ENCODE measurements around the gene ASCC2.
A peak's percentile ranks its signal among the peaks of the same experiment; 100 is the strongest.
"Not testable (repeated sequence)": the region's sequence is repeated elsewhere in the genome, so short reads cannot be mapped to it uniquely, and the experiment has no call there.

Gene ASCC2

GRCh38 chr22:29837741-29838598 is at the start of gene ASCC2:
ASCC2 (minus strand) TSS chr22:29838274; CDS start chr22:29832325, 5,949 bp downstream.
- peak; percentile 94 for DNase-seq

- DNase-seq: no peak
Measured at GRCh38 chr22:29887358-29887757, 49.3 kb upstream of the ASCC2 start.

- DNase-seq: no peak
Measured at GRCh38 chr22:29886596-29886995, 48.5 kb upstream of the ASCC2 start.

GRCh38 chr22:29885610-29886009 is 47.5 kb upstream of the ASCC2 start:
- DNase-seq: no peak

GRCh38 chr22:29883775-29884097 is 45.7 kb upstream of the ASCC2 start:
- DNase-seq: no peak

- peak; percentile 14 for DNase-seq
Measured at GRCh38 chr22:29883045-29883774, 45.1 kb upstream of the ASCC2 start, which contains the start of gene MTMR3. MTMR3 (plus strand) TSS chr22:29883174; CDS start chr22:29971060, 87,886 bp downstream.

- peak; percentile 82 for DNase-seq
Measured at GRCh38 chr22:29882716-29883044, 44.6 kb upstream of the ASCC2 start.

- DNase-seq: no peak
Measured at GRCh38 chr22:29879753-29880152, 41.7 kb upstream of the ASCC2 start.

GRCh38 chr22:29877620-29878019 is 39.5 kb upstream of the ASCC2 start:
- no peak for DNase-seq

GRCh38 chr22:29873943-29874342 is 35.9 kb upstream of the ASCC2 start:
- DNase-seq: no peak

- DNase-seq: no peak
Measured at GRCh38 chr22:29872989-29873388, 34.9 kb upstream of the ASCC2 start.

- no peak for DNase-seq
Measured at GRCh38 chr22:29872144-29872893, 34.2 kb upstream of the ASCC2 start.

GRCh38 chr22:29871684-29872083 is 33.6 kb upstream of the ASCC2 start:
- DNase-seq: peak; percentile 69

GRCh38 chr22:29870574-29870973 is 32.5 kb upstream of the ASCC2 start:
- no peak for DNase-seq

- DNase-seq: no peak
Measured at GRCh38 chr22:29867851-29868250, 29.8 kb upstream of the ASCC2 start.

- DNase-seq: no peak
Measured at GRCh38 chr22:29867260-29867659, 29.2 kb upstream of the ASCC2 start.

GRCh38 chr22:29865572-29865971 is 27.5 kb upstream of the ASCC2 start:
- DNase-seq: not testable (repeated sequence)

- DNase-seq: no peak
Measured at GRCh38 chr22:29861672-29862297, 23.7 kb upstream of the ASCC2 start.

- DNase-seq: no peak
Measured at GRCh38 chr22:29860006-29860766, 22.1 kb upstream of the ASCC2 start.

GRCh38 chr22:29859030-29859429 is 21.0 kb upstream of the ASCC2 start:
- not testable (repeated sequence) for DNase-seq

GRCh38 chr22:29856496-29856895 is 18.4 kb upstream of the ASCC2 start:
- DNase-seq: no peak

GRCh38 chr22:29855611-29856181 is 17.6 kb upstream of the ASCC2 start:
- DNase-seq: no peak
